HuH-7 (cell line): ENCODE data around the gene PRSS21.

Experiments
- DNase-seq: peaks from one replicate; pipeline ENCODE4 v3.0.0; 2011; ENCODE audit warnings: low spot score

Gene PRSS21

DNA sequence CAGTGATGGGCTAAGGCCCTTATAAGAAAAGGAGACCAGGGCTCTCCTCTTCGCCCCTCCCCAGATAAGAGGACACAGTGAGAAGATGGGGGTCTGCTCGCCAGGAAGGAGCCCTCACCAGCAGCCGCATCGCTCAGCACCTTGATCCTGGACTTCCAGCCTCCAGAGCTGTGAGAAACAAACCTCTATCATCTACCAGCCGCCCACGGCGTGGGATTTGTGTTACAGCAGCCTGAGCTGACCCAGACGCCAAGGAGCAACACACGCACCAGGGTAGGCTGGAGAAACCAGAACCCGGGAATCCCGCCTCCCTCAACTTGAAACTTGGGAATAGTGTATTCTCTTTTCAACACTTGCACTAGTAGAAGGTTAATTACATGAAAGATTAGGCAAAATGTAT is 8.9 kb downstream of the PRSS21 start:
- no peak for DNase-seq

DNA sequence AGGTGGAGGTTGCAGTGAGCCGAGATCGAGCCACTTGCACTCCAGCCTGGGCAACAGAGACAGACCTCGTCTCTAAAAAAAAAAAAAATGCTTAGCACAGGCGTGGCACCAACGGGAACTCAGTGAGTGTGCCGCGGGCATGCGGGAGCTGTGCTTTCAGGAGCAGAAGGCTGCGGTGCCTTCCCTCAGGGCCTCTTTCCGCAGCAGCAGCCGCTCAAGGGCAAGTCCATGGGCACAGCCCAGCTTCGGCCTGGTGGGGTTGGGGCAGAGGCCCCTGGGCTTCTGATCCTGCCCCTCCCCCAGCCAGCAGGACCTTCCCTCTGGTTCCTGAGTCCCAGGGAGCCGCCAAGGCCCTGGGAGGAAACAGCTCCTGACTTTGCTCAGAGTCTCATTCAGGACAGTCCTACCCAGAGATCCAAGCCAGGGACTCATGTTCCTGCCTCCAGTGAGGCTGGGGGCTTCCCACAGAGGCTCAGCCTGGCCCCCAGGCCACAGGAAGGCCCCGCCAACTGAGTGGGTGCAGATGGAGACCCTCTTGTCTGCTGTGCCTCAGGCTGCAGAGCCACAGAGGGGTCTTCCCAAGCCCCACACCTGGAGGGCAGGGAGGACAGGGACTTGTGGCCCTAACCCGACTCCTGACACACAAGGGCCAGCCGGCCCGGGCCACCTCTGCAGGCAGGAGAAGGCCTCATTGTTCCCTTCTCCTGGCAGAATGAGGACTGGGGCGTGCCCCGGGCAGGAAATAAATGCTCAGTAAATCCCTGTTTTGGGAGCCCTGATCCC is 9.7 kb downstream of the PRSS21 start:
- DNase-seq, result no peak

DNA sequence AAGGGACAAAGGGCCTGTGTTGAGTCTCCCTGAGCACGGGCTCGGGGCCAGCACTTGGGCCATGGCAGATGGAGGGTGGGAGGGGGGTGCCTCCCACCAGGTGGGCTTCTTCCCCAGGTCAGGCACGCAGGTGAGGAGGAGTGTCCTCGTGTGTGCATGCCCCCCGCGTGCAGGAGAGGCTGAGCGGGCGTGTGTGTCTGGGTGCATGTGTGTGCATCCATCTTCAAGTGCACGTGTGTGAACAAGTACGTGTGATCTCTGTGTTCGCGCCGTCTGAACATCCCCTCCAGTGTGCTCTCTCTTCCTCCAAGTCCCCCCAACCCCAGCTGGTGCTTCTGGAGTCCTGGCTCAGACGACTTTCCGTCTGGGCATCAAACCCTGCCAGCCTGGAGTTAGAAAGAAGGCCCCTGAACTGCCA is 10.3 kb downstream of the PRSS21 start:
- DNase-seq, result no peak

DNA sequence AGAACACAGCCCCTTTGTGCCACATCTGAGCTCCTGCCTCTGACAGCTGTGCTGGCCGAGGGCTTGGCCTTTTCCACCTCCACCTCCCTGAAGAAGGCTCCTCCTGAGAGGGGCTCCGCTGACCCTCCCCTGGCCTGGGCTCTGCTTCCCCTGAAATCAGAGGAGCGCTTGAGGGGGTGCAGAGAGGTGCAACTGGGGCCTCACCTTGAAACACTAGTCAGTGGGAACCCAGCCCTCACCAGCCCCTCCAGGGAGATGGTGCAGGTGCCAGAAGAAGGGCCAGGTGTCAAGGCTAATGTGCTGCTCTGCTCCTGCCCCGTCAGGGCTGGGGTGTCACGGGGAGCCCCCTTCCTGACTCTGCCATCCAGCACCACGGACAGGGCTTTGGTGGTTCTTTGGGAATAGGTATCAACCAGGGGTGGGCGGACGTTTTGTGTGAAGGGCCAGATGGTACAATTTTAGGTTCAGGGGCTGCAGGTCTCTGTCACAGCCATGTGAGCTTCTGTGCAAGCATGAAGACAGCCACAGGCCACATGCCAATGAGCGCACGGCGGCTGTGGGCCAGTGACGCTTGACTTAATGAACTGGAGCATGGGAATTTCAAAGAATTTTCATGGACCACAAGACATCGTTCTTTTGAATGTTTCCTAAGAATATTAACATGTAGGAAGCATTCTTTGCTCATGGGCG is 10.9 kb downstream of the PRSS21 start:
- no peak for DNase-seq

GRCh38 chr16:2828521-2828840 is 11.4 kb downstream of the PRSS21 start:
- no peak for DNase-seq

GRCh38 chr16:2828876-2829430 is 11.9 kb downstream of the PRSS21 start:
- no peak for DNase-seq

GRCh38 chr16:2829501-2830354 is 12.7 kb downstream of the PRSS21 start, which contains the start of gene ZG16B:
Gene ZG16B (plus strand): TSS chr16:2830303. CDS start chr16:2830442, 139 bp downstream.
- no peak for DNase-seq

- DNase-seq, result no peak
Observed at GRCh38 chr16:2830355-2830695, 13.3 kb downstream of the PRSS21 start.

DNA sequence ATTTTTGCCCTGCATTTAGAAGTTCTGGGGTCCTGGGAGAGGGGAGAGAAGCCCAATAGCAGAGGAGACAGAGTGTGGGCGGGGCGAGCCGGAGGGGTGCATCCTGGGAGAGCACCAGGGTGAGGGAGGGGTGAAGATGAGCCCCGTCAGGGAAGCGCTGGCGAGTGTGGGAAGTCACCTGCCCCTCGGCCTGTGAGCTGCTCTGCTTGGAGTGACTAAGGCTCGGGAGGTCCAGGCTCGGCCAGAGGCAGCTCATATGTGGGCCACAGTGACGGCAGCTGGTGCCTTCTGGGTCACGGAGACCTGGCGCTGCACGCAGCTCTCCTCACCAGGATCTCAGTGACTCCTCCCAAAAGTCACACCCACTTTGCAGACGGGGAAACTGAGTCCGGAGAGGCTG is 14.2 kb downstream of the PRSS21 start:
- DNase-seq, result no peak

GRCh38 chr16:2833776-2834175 is 16.7 kb downstream of the PRSS21 start:
- no peak for DNase-seq

GRCh38 chr16:2834968-2835367 is 17.9 kb downstream of the PRSS21 start:
- DNase-seq, result no peak

GRCh38 chr16:2835638-2836493 is 18.8 kb downstream of the PRSS21 start:
- no peak for DNase-seq

GRCh38 chr16:2836646-2837508 is 19.8 kb downstream of the PRSS21 start:
- no peak for DNase-seq

GRCh38 chr16:2838928-2839327 is 21.9 kb downstream of the PRSS21 start:
- DNase-seq, result peak; percentile 90

GRCh38 chr16:2839650-2840450 is 22.8 kb downstream of the PRSS21 start:
- no peak for DNase-seq

DNA sequence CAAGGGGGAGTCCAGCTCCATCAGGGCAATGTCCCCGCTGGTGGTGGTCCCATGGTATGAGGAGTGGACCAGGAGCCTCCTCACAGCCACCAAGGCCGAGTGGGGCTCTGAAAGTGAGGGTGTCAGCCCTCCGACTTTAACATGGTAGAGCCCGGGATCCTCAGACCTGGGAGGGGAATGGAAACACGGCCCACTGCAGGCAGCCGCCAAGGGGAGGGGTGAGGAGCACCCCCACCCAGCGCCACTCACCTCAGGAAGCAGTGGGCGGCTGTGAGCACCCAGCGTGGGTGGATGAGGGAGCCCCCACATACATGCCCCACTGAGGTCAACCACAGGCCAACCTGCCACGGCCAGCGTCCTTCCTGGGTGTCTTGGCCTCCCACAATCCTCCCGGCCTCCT is 23.9 kb downstream of the PRSS21 start:
- no peak for DNase-seq

- no peak for DNase-seq
Observed at GRCh38 chr16:2841606-2842339, 24.7 kb downstream of the PRSS21 start.

- peak; percentile 51 for DNase-seq
Observed at GRCh38 chr16:2842340-2843000, 25.4 kb downstream of the PRSS21 start.
